HG02588 (cell line): ENCODE measurements around the gene CDC25A.
A peak's percentile ranks its signal among the peaks of the same experiment; 100 is the strongest.

Source experiments
- ATAC-seq: cut with Tn5 transposase; IDR thresholded peaks from one replicate; pipeline ENCODE4 v1.9.1; 2021; ENCODE audit warnings: mild to moderate bottlenecking, moderate library complexity; ENCODE audit not compliant: unreplicated experiment

CDC25A gene

DNA sequence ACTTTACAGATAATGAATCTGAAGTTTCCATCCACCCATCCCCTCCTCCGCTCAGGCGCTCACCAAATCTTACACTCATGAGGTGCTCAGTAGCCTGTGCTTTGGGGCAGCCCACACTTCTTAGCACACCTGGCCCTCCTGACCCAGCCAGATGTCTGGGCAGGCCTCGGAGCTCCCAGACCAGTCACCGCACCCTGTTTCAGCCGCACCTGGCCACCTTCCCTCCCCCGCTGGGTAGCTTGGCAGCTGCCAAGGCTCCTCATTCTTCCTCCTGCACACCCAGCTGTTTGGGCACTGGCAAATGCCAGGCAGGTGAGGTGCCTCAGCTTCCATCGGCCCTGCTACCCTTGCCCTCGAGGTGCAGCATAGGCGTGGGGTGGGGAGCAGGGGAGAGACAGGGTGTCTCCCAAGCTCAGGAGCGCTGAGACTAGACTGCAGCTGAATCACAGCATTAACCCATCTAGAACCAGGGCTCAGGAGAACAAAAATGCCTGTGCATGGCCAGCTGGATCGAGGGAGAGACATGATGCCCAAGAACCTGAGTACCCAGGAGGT is 45.8 kb downstream of the CDC25A start:
- ATAC-seq: no peak

DNA sequence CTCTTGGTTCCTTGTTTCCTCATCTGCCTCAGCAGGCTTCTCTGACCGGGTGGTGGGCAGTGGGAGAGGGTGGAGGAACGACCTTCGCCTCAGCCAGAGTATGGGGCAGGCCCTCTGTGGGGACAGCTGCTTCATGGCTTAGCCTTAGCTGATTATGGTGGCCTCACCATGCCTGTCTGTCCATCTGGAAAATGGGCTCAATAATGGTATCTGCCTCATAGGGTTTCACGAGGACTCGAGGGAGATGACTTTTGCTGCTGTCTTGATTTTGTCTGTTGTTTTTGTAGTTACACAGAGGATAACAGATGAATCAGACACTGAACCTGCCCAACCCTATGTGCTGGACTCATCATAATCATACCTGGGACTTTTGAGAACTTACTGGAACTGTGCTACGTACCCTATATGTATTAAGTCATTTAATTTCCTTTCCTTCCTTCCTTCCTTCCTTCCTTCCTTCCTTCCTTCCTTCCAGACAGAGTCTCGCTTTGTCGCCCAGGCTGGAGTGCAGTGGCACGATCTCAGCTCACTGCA is 46.5 kb downstream of the CDC25A start:
- no peak for ATAC-seq

DNA sequence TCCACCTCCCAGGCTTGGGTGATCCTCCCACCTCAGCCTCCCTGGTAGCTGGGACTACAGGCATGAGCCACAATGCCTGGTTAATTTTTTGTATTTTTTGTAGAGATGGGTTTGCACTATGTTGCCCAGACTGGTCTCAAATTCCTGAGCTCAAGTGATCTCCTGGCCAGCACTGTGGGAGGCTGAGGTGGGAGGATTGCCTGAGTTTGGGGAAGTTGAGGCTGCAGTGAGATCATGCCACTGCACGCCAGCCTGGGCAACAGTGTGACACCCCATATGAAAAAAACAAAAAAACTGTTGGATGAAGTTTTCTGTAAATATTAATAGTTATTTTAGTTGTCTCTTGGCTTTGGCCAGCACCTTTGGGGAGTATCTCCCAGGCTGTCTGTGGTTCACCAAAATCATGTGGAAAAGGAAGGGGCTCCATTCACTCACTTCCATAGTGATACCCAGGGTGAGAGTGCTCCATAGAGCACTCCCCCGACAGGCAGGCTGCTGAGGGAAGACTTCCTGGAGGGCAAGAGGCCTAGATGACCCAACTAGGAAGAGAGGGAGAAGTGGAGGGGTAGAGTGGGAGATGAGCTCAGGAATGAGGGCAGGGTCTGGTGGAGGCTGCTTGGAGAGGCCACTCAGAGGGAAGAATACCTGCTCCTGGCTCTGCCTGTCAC is 47.1 kb downstream of the CDC25A start:
- no peak for ATAC-seq

DNA sequence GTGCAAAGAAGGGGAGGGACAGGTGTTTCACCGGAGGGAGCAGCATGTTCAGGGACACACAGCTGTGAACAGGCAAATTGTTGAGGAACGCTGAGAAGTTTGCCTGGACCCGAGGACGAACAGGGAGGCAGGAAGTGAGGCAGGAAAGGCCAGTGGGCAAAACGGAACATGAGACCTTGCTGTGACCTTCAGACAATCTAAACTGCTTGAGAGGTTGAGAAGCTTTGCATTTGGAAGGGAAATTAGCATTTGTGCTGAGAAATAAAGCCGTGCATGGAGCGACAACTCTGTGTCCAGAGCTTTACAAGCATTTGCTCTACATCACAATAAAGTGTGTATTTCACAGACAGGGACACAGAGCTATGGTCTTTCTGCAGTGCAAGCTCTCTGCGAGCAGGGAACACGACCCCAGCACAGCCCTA is 47.9 kb downstream of the CDC25A start:
- no peak for ATAC-seq

DNA sequence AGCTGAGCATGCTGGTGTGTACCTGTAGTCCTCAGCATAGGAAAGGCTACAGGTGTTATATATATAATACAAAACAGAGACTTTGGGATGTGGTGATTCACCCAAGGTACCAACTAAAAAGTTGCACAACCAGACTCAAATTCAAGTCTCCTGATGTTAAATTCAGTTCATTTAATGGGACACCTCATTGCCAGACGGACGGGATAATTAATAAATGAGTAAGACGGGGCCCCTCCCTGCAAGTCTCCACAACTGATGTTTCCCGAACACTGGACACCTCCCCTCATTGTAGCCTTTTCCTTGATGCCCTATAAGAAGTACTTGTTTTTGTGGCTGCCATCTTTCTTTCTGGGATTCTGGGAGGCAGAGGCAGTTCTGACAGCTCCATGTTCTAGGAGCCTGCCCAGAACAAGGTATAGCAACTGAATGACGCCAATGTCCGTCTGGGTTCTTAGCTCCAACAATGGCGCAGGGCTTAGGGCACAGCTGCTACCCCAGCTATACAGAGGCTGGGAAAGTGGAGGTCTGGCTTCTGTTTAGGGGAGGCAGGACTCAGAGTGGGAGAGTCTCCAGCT is 50.7 kb downstream of the CDC25A start:
- no peak for ATAC-seq

DNA sequence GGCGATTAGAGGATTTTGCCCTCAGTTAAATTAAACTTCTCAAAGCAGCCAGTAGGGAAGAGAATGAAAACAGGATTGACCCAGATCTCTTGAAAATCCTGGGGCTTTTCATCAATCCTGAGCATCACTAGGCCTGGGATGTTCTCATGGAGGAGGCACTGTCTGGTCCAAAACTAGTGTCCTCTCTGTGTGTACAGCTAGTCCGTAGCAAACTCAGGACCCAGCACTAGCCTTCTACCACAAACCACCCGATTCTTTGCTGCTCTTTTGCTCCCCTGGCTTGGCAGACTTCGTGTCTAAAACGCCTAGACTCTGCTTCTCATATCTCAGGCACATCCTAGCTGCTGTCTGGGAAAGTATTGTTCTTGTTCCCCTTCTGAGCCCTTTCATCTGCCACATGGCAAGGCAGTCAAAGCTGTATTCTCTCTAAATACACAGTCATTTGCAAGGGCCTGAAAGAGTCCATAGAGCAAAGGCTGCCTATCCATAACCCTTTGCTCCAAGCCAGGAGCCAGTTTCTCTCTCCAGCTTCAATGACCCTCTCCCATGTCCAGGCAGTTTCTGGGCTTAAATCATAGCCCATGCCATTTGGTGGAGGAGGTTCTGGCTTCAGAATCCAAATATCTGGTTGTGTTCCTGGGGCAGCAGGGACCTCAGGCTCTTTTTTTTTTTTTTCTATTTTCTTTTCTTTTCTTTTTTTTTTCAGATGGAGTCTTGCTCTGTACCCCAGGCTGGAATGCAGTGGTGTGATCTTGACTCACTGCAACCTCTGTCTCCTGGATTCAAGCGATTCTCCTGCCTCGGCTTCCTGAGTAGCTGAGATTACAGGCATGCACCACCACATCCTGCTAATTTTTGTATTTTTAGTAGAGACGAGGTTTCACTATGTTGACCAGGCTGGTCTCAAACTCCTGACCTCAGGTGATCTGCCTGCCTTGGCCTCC is 52.4 kb downstream of the CDC25A start:
- ATAC-seq: no peak

DNA sequence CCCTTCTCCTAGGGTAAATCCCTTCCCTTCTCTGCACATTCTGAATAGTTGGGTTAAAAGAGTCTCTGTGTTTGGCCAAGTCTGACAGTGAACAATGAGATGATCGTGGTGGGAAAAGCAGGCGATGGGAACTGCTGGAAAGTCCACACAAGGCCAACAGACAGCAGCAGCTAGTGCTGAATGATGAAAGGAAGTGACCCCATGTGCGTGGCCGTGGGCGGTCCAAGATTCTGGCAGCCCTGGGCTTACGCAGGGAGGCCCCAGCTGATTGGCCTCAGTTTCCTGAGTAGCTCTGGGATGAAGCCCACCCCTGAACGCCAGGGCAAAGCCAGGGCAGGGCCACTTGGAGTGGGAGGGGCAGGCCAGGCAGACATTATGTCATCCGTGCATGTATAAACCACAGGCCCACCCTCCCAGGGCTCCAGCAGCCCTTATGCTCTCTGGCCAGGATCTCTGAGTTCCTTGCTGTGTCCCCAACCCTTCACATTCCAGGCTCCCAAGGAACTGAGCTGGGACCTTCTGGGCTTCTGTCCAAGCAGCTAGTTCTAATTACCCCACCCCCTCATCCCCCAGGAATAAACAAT is 57.8 kb downstream of the CDC25A start:
- no peak for ATAC-seq

DNA sequence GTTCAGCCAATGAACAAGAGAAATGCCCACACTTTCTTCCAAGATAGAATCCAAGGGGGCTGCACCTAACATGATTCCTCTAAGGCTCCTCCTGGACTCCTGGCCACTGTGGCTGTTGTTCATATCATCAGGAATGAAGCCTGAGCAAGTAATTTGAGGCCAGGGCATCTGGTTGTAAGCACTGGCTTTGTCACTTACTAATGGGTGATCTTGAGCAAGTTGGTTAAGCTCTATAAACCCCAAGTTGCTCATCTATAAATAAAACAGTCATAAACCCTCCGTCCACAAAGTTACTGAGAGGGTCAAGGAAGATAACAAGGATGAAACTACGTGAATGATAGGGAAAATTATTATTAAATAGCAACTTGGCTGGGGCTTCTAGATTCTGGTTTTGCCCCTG is 58.3 kb downstream of the CDC25A start:
- ATAC-seq: no peak

DNA sequence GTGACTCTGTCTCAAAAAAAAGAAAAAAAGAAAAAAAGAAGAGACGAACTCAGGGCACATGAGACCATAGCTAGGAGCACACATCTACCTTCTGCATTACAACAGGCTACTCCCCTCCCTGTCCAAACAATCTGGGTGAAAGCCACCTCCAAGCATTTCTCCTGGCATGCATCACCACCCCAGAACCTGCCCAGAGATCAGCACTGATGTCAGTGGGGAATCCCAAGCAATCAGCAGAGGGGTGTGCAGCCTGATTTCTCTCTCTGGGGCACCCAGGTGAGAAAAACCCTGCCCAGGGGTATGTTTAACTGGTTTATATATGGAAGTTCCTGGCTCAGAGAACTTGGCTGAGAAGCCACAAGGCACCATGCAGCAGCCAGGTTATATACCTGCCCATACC is 59.4 kb downstream of the CDC25A start:
- no peak for ATAC-seq

DNA sequence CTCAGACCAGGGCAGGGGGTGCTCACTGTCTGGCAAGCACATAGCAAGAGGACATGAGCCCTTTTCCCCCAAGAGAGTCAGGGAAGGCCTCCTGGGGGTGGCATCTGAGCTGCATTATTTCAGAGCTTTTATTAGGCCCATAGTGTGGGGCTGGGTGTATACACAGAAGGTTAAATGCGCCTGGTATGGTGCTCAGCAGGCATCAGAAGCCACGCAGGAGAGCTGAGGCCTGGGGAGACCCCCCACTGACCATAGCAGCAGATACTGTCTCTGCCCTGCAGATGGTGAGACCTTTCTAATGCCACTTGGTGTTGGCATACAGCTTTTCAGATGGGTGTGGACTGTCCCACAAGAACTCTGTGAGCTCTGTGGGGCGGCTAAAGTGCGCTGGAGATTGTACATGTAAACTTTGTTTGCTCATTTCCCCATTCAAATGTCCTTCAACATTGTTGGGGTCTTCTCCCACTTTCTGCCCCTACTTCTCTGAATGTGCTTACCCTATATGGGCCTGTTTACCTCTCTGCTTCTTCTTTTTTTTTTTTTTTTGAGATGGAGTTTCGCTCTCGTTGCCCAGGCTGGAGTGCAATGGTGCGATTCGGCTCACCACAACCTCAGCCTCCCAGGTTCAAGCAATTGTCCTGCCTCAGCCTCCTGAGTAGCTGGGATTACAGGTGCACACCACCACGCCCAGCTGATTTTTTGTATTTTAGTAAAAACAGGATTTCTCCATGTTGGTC is 62.2 kb downstream of the CDC25A start:
- ATAC-seq: no peak

DNA sequence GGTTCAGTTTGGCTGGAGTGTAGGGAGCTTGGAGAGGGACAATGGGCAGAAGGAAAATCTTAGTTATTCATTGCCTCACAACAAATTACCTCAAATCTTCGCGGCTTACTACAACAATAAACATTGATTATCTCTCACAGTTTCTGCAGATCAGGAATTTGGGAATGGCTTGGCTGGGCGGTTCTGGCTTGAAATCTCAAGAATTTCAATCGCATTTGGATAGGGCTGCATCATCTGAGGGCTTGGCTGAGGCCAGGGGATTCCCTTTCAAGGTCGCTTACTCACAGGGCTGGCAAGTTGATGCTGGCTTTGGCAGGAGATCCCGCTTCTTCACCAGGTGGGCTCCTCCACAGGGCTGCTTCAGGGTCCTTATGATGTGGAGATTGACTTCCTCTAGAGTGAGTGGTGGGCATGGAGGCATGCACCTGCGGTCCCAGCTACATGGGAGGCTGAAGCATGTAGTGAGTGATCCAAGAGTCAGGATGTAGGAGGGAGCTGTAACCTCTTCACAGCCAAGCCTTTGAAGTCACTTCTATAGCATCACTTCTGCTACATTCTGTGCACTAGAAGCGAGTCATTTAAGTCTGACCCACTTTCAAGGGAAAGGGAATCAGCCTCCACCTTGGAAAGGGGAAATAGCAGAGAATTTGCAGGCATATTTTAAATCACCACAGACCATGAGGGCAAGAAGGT is 63.1 kb downstream of the CDC25A start:
- no peak for ATAC-seq

DNA sequence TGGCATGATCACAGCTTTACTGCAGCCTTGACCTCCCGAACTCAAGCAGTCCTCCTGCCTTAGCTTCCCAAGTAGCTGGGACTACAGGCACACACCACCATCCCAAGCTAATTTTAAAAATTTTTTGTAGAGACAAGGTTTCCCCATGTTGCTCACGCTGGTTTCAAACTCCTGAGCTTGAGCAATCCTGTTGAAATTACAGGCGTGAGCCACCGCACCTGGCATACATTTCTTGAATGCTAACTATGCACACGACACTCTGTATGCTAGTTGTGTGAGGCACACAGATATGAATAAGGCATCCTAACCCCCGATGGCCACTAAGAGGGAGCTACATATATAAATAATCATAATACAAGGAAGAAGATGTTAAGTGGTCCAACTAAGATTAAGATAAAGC is 64.9 kb downstream of the CDC25A start:
- ATAC-seq: no peak

DNA sequence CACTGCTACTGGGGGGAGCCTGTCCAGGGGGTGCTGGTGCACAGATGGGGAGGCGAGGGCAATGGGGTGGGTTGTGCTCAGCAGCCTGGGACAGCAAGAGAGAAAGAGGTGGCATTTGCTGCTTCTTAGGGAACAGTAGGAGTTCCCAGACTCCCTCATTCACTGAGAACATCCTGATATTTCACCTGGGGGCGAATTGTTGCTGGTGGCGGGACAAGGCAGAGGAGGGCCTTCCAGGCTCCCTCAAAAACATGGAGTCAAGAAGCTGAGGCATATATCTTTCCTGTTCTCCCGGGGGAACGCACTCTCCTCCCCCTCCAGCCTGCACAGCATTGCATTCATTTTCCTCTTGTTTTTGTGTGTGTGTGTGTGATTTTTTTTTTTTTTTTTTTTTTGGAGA is 65.7 kb downstream of the CDC25A start:
- ATAC-seq: no peak

DNA sequence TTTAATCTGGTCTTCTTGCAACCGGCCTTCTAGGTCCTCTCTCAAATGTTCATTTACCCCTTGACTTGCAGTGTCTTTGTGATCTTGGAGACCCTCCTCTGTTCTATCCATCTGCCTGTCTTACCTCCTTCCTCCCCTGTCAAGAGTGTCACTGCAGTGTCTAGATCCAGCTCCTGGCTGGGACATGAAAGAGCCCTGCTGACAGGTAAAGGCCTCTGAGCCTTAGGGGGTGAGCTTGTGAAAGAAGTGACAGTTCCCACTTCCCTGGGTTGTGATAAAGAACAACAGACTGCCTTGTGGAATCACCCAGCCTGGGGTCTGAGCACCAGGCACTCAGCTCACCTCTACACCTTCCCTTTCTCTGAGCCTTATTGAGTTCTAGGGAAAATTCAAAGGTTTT is 68.0 kb downstream of the CDC25A start:
- no peak for ATAC-seq

DNA sequence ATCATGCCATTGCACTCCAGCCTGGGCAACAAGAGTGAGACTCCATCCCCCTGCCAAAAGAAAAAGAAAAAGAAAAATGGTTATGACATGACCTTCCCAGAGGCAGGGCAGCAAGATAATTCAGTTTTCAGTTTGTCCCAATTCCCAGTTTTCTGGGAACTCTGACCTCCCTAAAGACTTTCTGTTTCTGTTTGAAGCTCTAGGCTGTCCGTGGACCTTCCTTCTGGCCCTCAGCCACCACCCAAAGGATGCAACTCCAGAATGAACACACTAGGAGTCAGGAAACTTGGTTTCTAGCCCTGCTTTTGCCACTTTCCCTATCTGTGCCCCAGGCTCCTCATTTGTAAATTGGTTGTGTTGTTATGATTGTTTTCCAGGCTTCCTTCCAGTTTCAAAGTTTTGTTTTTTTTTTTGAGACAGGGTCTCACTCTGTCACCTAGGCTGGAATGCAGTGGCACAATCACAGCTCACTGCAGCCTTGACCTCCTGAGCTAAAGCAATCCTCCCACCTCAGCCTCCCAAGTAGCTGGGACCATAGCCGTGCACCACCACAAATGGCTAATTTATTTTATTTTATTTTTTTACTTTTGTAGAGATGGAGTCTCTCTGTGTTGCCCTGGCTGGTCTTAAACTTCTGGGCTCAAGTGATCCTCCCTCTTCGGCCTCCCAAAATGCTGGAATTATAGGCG is 68.6 kb downstream of the CDC25A start:
- no peak for ATAC-seq

DNA sequence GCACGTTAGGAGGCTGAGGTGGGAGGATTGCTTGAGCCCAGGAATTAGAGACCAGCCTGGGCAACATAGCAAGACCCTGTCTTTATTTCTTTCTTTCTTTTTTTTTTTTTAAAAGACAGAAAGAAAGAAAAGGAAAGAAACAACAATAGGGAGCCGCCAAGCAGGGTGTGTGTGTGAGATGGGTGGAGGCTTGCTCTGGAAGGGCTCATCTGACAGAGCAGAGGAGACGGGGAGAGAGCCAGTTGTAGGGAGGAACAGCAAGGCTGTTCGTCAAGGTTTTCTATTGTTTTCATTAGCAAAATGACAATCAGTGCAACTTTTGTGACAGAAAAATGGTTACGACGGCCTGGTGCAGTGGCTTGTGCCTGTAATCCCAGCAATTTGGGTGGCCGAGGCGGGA is 69.3 kb downstream of the CDC25A start:
- ATAC-seq: no peak

DNA sequence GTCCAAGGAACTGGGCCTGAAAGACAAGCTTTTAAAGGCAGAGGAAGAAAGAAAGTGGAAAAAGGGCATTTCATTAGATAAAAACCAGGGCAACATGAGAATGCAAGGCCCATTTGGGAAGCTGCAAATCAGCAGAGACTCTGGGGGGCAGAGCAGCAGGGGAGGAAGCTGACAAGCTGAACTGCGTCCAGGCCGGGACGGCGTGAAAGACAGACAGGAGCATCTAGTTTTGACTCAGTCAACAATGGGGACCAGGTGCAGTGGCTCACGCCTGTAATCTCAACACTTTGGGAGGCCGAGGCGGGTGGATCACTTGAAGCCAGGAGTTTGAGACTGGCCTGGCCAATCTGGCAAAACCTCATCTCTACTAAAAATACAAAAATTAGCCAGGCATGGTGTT is 69.9 kb downstream of the CDC25A start:
- ATAC-seq: no peak

DNA sequence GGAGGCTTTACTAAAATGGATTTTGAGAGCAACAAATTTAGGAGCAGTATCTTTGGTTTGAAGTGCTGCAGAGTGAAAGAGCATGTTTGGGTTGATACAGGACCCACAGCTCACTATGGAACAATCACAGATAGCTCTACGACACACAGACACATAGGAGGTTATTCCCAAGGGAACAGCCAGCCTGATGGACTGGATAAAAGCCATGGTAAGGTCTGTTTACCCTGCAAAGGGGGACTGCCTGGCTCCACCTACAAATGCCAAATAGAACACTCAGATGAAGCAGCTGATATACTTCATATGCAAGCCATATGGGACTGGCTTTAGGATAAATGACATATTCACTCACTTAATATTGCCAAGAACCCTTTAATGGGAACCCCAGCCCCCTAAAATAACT is 75.4 kb downstream of the CDC25A start:
- ATAC-seq: no peak

DNA sequence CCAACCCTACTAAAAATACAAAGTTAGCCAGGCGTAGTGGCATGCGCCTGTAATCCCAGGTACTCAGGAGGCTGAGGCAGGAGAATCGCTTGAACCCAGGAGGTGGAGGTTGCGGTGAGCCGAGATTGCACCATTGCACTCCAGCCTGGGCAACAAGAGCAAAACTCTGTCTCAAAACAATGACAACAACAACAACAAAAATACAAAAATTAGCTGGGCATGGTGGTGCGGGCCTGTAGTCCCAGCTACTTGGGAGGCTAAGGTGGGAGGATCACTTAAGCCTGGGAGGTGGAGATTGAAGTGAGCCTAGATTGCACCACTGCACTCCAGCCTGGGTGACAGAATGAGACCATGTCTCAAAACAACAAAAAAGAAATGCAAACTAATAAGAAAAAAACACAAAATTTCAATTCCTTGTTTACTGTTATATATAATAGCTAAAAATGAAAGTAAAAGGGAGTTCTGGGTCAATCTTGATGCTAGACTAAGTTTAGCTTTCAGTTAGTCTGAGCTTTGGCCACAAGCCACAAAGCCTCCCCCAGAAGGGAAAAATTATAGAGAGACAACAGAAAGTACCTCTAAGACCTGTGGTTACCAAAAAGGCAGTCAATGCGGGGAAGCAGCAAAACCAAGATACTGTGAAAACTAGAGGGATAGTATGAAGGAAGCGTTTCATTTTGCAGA is 76.0 kb downstream of the CDC25A start:
- peak; percentile 89 for ATAC-seq
